Gastroesophageal sphincter (tissue), 4 donors: ENCODE results near the gene TRPC4AP. TPM values are rescaled to one million over a fixed set of nuclear protein-coding genes. Genes with fewer than 3 reads are reported as not detected.

ENCODE experiments used
- ATAC-seq: fragments of 150-250 bp; one replicate; pipeline ENCODE4 v1.9.1; 2016; ENCODE audit warnings: mild to moderate bottlenecking, moderate library complexity
- H3K27ac ChIP-seq, 4 donors: fragments of 200-600 bp; sonication (generic) in 3 of 4; 1 replicate in 3 of 4; 2 replicates in 1 of 4; pipeline ENCODE4 v1.5.1; 2016 to 2019
- H3K27me3 ChIP-seq: fragments of 200-600 bp; sonication (generic); one replicate; pipeline ENCODE4 v1.5.1; 2019
- H3K36me3 ChIP-seq, 2 donors: fragments of 200-600 bp; sonication (generic); one replicate each; pipeline ENCODE4 v1.5.1; 2019; ENCODE audit warnings: control low read depth in 1 of 2
- H3K4me1 ChIP-seq, 3 donors: fragments of 200-600 bp; sonication (generic); 1 replicate in 2 of 3; 2 replicates in 1 of 3; pipeline ENCODE4 v1.5.1; 2016 to 2019; ENCODE audit warnings: control low read depth in 2 of 3
- H3K4me3 ChIP-seq, 2 donors: fragments of 200-600 bp; sonication (generic); one replicate each; pipeline ENCODE4 v1.5.1; 2019; ENCODE audit warnings: mild to moderate bottlenecking in 1 of 2, moderate library complexity in 1 of 2
- H3K9me3 ChIP-seq, 3 donors: fragments of 200-600 bp; sonication (generic); one replicate each; pipeline ENCODE4 v1.5.1; 2017 to 2019; ENCODE audit warnings: control low read depth in 2 of 3
- CTCF ChIP-seq, 4 experiments: fragments of 200-600 bp in 2 of 4; fragments of 450-650 bp in 2 of 4; sonication (generic) in 1 of 4; IDR thresholded peaks; one replicate each; pipeline ENCODE4 v1.5.1; 2017 to 2019; ENCODE audit warnings: antibody characterized with exemption in 4 of 4, mild to moderate bottlenecking in 2 of 4, moderate library complexity in 2 of 4
- EP300 ChIP-seq: sonication (generic); formaldehyde crosslinking; IDR thresholded peaks from one replicate; pipeline ENCODE4 v1.6.1; 2017; ENCODE audit warnings: antibody characterized with exemption, mild to moderate bottlenecking
- POLR2A ChIP-seq, 2 donors: fragments of 450-650 bp; IDR thresholded peaks; one replicate each; pipeline ENCODE4 v1.6.1; 2017; ENCODE audit warnings: antibody characterized with exemption in 2 of 2, mild to moderate bottlenecking in 2 of 2, moderate library complexity in 1 of 2
- POLR2AphosphoS5 ChIP-seq: sonication (generic); formaldehyde crosslinking; IDR thresholded peaks from one replicate; pipeline ENCODE4 v1.6.1; 2017; ENCODE audit warnings: antibody characterized with exemption
- WGBS, 2 donors: methylation state at CpG; one replicate each; pipeline ENCODE4 v1.1.5; 2018; ENCODE audit warnings: low coverage in 1 of 2; 5-methylcytosine and 5-hydroxymethylcytosine counted together
- total RNA-seq, 4 donors: library from RNA; depleted of rRNA; stranded (reverse); fragments of >200 nt; gene quantifications; one replicate each; pipeline ENCODE4 v1.1.0, GENCODE V29; 2016

The TRPC4AP gene
- total RNA-seq, 4 donors from 2014 or later = 47.5 to 57.1 (median 52.4) TPM

GRCh38 chr20:34993941-34994508 is 98.6 kb downstream of the TRPC4AP start:
- WGBS, 2 donors = 80 to 88% methylated on average over 4 to 8 of the region's 22 CpGs
- TF ChIP-seq POLR2A (IDR thresholded peaks at IDR 0.05) (no peak), CTCF (IDR thresholded peaks at IDR 0.05) (no peak), EP300 (no peak), POLR2AphosphoS5 (no peak)
- no peak for ATAC-seq
- peaks cover 0 to 66% of the 10 kb centered on the region in 2 donors for H3K36me3 ChIP-seq
- no peaks in the 10 kb centered on the region for H3K9me3 ChIP-seq
- H3K27ac ChIP-seq = no peak overlapping the region
- peaks cover 0 to 16% (median 7%) of the 10 kb centered on the region in 3 donors for H3K4me1 ChIP-seq
- no peak overlapping the region for H3K4me3 ChIP-seq
- H3K27me3 ChIP-seq = no peaks in the 10 kb centered on the region

GRCh38 chr20:34992751-34993417 is 99.7 kb downstream of the TRPC4AP start:
- peaks cover 0 to 54% of the 10 kb centered on the region in 2 donors for H3K36me3 ChIP-seq
- TF ChIP-seq EP300 (no peak), POLR2AphosphoS5 (no peak), CTCF (IDR thresholded peaks at IDR 0.05) (no peak), POLR2A (IDR thresholded peaks at IDR 0.05) (no peak)
- no peak overlapping the region for H3K27ac ChIP-seq
- H3K27me3 ChIP-seq = no peaks in the 10 kb centered on the region
- no peak overlapping the region for H3K4me3 ChIP-seq
- peaks cover 0 to 18% (median 7%) of the 10 kb centered on the region in 3 donors for H3K4me1 ChIP-seq
- no peaks in the 10 kb centered on the region for H3K9me3 ChIP-seq
- ATAC-seq = no peak
- 100% methylated on average over 1 of the region's 20 CpGs for WGBS, 2 donors

GRCh38 chr20:34990661-34991214 is 101.9 kb downstream of the TRPC4AP start:
- H3K36me3 ChIP-seq = peaks cover 0 to 37% of the 10 kb centered on the region in 2 donors
- TF ChIP-seq POLR2AphosphoS5 = no peak
- TF ChIP-seq CTCF (IDR thresholded peaks at IDR 0.05) = no peak
- no peak for TF ChIP-seq POLR2A (IDR thresholded peaks at IDR 0.05)
- no peak for TF ChIP-seq EP300

GRCh38 chr20:34990231-34990630 is 102.4 kb downstream of the TRPC4AP start:
- WGBS, 2 donors = 67% methylated on average over 1 of the region's 11 CpGs; no CpG with 5 or more reads in 1 of the 2 donors
- H3K27me3 ChIP-seq = peaks cover 12% of the 10 kb centered on the region
- H3K4me3 ChIP-seq = no peak overlapping the region
- ATAC-seq = no peak
- no peaks in the 10 kb centered on the region for H3K9me3 ChIP-seq
- H3K36me3 ChIP-seq = peaks cover 0 to 32% of the 10 kb centered on the region in 2 donors
- TF ChIP-seq CTCF (IDR thresholded peaks at IDR 0.05) (no peak), POLR2AphosphoS5 (no peak), EP300 (no peak), POLR2A (IDR thresholded peaks at IDR 0.05) (no peak)
- H3K4me1 ChIP-seq = peaks cover 0 to 12% (median 0%) of the 10 kb centered on the region in 3 donors
- no peak overlapping the region for H3K27ac ChIP-seq

More at GRCh38 chr20:34990661-34991214, 101.9 kb downstream of the TRPC4AP start:
- peaks cover 0 to 12% (median 0%) of the 10 kb centered on the region in 3 donors for H3K4me1 ChIP-seq
- no peak overlapping the region for H3K27ac ChIP-seq
- H3K9me3 ChIP-seq = no peaks in the 10 kb centered on the region
- no peak for ATAC-seq
- H3K4me3 ChIP-seq = no peak overlapping the region
- peaks cover 7% of the 10 kb centered on the region for H3K27me3 ChIP-seq
- WGBS, 2 donors = 90 to 93% methylated on average over 2 to 4 of the region's 18 CpGs
